HepG2 (cell line): ENCODE measurements around the gene LAMA5. TPM values are rescaled to one million over a fixed set of nuclear protein-coding genes. Genes with fewer than 3 reads are reported as not detected.

Source experiments
- BRD4 ChIP-seq: sonication (generic); formaldehyde crosslinking; IDR thresholded peaks from 2 replicates; pipeline ENCODE4 v1.4.0; 2020; ENCODE audit warnings: missing genetic modification reagents
- HMGXB4 ChIP-seq, 2 experiments: sonication (generic) in 1 of 2; formaldehyde crosslinking in 1 of 2; IDR thresholded peaks; 2 replicates each; pipeline versions ENCODE4 v1.4.0 to v1.6.1; 2018 to 2020; ENCODE audit warnings: missing genetic modification reagents in 2 of 2, borderline replicate concordance in 1 of 2, low read depth in 1 of 2, mild to moderate bottlenecking in 1 of 2, missing biosample characterization in 1 of 2
- HNF4G ChIP-seq, 2 experiments: sonication (generic) in 1 of 2; formaldehyde crosslinking in 1 of 2; IDR thresholded peaks; 2 replicates each; pipeline versions ENCODE4 v1.4.0 to v1.6.1; 2011 to 2020; ENCODE audit warnings: borderline replicate concordance in 2 of 2, low read depth in 2 of 2, mild to moderate bottlenecking in 2 of 2, low read length in 1 of 2, missing genetic modification reagents in 1 of 2, moderate library complexity in 1 of 2
- HOXA7 ChIP-seq: sonication (generic); formaldehyde crosslinking; IDR thresholded peaks from 2 replicates; pipeline ENCODE4 v1.8.1; 2022; ENCODE audit warnings: mild to moderate bottlenecking, missing genetic modification reagents, moderate library complexity
- MXD4 ChIP-seq: IDR thresholded peaks from 2 replicates; pipeline ENCODE4 v1.6.1; 2016; ENCODE audit warnings: mild to moderate bottlenecking, missing biosample characterization, missing genetic modification reagents
- NFYC ChIP-seq: IDR thresholded peaks from 2 replicates; pipeline ENCODE4 v1.6.1; 2016; ENCODE audit warnings: missing genetic modification reagents, missing compliant biosample characterization
- RFX3 ChIP-seq: IDR thresholded peaks from 2 replicates; pipeline ENCODE4 v1.6.1; 2016; ENCODE audit warnings: missing biosample characterization, missing genetic modification reagents
- SOX6 ChIP-seq, 2 experiments: fragments of 450-650 bp in 1 of 2; sonication (generic) in 1 of 2; formaldehyde crosslinking in 1 of 2; IDR thresholded peaks; 2 replicates each; pipeline versions ENCODE4 v1.4.0 to v1.6.1; 2017 to 2020; ENCODE audit warnings: antibody characterized with exemption in 1 of 2, mild to moderate bottlenecking in 1 of 2, missing genetic modification reagents in 1 of 2
- YY1 ChIP-seq: IDR thresholded peaks from 2 replicates; pipeline ENCODE4 v1.6.1; 2011; ENCODE audit warnings: low read length, low read depth, moderate library complexity, mild to moderate bottlenecking; ENCODE audit not compliant: insufficient read depth, insufficient replicate concordance
- ZBTB39 ChIP-seq: sonication (generic); formaldehyde crosslinking; IDR thresholded peaks from 2 replicates; pipeline ENCODE4 v1.5.0; 2020; ENCODE audit warnings: missing genetic modification reagents
- ZFYVE20 ChIP-seq: sonication (generic); formaldehyde crosslinking; IDR thresholded peaks from 2 replicates; pipeline ENCODE4 v1.8.0; 2023; ENCODE audit warnings: low read depth, mild to moderate bottlenecking, moderate library complexity, missing genetic modification reagents, borderline replicate concordance
- ZNF121 ChIP-seq: sonication (generic); formaldehyde crosslinking; IDR thresholded peaks from 2 replicates; pipeline ENCODE4 v1.5.0; 2020; ENCODE audit warnings: mild to moderate bottlenecking, missing genetic modification reagents
- ZNF34 ChIP-seq: sonication (generic); formaldehyde crosslinking; IDR thresholded peaks from 2 replicates; pipeline ENCODE4 v1.4.0; 2020; ENCODE audit warnings: mild to moderate bottlenecking, missing genetic modification reagents, borderline replicate concordance
- ZNF670 ChIP-seq: sonication (generic); formaldehyde crosslinking; IDR thresholded peaks from 2 replicates; pipeline ENCODE4 v1.8.0; 2022; ENCODE audit warnings: mild to moderate bottlenecking, missing genetic modification reagents, borderline replicate concordance
- ZNF879 ChIP-seq: sonication (generic); formaldehyde crosslinking; IDR thresholded peaks from 2 replicates; pipeline ENCODE4 v1.8.1; 2023; ENCODE audit warnings: missing genetic modification reagents
- polyA plus RNA-seq, 8 experiments: library from polyadenylated mRNA; depleted of rRNA in 3 of 8; stranded (reverse) in 7 of 8; unstranded in 1 of 8; fragments of >200 nt; fragmentation: Illumina TruSeq in 4 of 8; extraction: Trizol in 4 of 8; gene quantifications; 2 replicates each; pipeline versions ENCODE4 v1.2.1 to v1.2.3, GENCODE V29; 2011 to 2016; ENCODE audit warnings: low read depth in 4 of 8, missing spikeins in 1 of 8, mixed read lengths in 1 of 8; ENCODE audit not compliant: insufficient read depth in 1 of 8
- total RNA-seq, 5 experiments: library from RNA; depleted of rRNA; stranded (reverse); fragments of >200 nt; fragmentation: Illumina TruSeq; extraction: Trizol; gene quantifications; 2 replicates each; pipeline ENCODE4 v1.2.3, GENCODE V29; 2016; ENCODE audit warnings: low read depth in 1 of 5
- TF ChIP-seq, protein P1 (sequence below): sonication (generic); formaldehyde crosslinking; IDR thresholded peaks from 2 replicates; pipeline ENCODE4 v1.4.0; 2020; ENCODE audit warnings: mild to moderate bottlenecking, missing genetic modification reagents
- TF ChIP-seq, protein P2 (sequence below): sonication (generic); formaldehyde crosslinking; IDR thresholded peaks from 2 replicates; pipeline ENCODE4 v1.4.0; 2020; ENCODE audit warnings: missing genetic modification reagents, mild to moderate bottlenecking, borderline replicate concordance

Gene LAMA5
- total and polyA plus RNA-seq, 2 of the 13 experiments (the other 11 are each of a cell fraction or from before 2014, with no cell fraction given), result 21.0 to 44.7 TPM

- TF ChIP-seq ZFYVE20 (CRISPR knock-in tag), result peak; percentile 92
- TF ChIP-seq ZNF879, result peak; percentile 96; the same call in 1 of the 2 replicates
- TF ChIP-seq, protein P1, sequence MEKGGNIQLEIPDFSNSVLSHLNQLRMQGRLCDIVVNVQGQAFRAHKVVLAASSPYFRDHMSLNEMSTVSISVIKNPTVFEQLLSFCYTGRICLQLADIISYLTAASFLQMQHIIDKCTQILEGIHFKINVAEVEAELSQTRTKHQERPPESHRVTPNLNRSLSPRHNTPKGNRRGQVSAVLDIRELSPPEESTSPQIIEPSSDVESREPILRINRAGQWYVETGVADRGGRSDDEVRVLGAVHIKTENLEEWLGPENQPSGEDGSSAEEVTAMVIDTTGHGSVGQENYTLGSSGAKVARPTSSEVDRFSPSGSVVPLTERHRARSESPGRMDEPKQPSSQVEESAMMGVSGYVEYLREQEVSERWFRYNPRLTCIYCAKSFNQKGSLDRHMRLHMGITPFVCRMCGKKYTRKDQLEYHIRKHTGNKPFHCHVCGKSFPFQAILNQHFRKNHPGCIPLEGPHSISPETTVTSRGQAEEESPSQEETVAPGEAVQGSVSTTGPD (CRISPR knock-in tag), result no peak
- peak; percentile 16 to 82; a peak in 3 of 4 replicates for TF ChIP-seq HMGXB4 (CRISPR knock-in tag; IDR thresholded peaks at IDR 0.05; ENCODE audit: borderline replicate concordance in 1 of 2, low read depth in 1 of 2)
- no peak; the same call in 1 of the 2 replicates for TF ChIP-seq ZBTB39 (CRISPR knock-in tag)
- no peak for TF ChIP-seq ZNF121 (CRISPR knock-in tag)
- no peak for TF ChIP-seq NFYC (CRISPR knock-in tag)
- peak; percentile 93; the same call in 1 of the 2 replicates for TF ChIP-seq ZNF670 (CRISPR knock-in tag)
- peak; percentile 2; the same call in 1 of the 2 replicates for TF ChIP-seq HNF4G (IDR thresholded peaks at IDR 0.05; ENCODE audit: borderline replicate concordance, low read depth, low read length)
- TF ChIP-seq HNF4G (CRISPR knock-in tag; IDR thresholded peaks at IDR 0.05; ENCODE audit: borderline replicate concordance, low read depth), result no peak
- TF ChIP-seq SOX6 (IDR thresholded peaks at IDR 0.05), result no peak
- TF ChIP-seq SOX6 (CRISPR knock-in tag; IDR thresholded peaks at IDR 0.05), result 0 out of 2 replicates have a peak, but pooled peaks have one; percentile 32
- TF ChIP-seq, protein P2, sequence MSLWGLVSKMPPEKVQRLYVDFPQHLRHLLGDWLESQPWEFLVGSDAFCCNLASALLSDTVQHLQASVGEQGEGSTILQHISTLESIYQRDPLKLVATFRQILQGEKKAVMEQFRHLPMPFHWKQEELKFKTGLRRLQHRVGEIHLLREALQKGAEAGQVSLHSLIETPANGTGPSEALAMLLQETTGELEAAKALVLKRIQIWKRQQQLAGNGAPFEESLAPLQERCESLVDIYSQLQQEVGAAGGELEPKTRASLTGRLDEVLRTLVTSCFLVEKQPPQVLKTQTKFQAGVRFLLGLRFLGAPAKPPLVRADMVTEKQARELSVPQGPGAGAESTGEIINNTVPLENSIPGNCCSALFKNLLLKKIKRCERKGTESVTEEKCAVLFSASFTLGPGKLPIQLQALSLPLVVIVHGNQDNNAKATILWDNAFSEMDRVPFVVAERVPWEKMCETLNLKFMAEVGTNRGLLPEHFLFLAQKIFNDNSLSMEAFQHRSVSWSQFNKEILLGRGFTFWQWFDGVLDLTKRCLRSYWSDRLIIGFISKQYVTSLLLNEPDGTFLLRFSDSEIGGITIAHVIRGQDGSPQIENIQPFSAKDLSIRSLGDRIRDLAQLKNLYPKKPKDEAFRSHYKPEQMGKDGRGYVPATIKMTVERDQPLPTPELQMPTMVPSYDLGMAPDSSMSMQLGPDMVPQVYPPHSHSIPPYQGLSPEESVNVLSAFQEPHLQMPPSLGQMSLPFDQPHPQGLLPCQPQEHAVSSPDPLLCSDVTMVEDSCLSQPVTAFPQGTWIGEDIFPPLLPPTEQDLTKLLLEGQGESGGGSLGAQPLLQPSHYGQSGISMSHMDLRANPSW, result no peak
- TF ChIP-seq YY1, result peak; percentile 29
- no peak for TF ChIP-seq HOXA7 (CRISPR knock-in tag)
- TF ChIP-seq BRD4 (CRISPR knock-in tag), result peak; percentile 78
- TF ChIP-seq ZNF34 (CRISPR knock-in tag), result peak; percentile 47; the same call in 1 of the 2 replicates
- no peak for TF ChIP-seq RFX3 (CRISPR knock-in tag)
- TF ChIP-seq MXD4 (CRISPR knock-in tag), result no peak; the same call in none of the 2 replicates
Observed at GRCh38 chr20:62367633-62368391, 700 bp upstream of the LAMA5 start (continued).
